ENCODE results near the gene CHST3.
"Not testable (repeated sequence)": the region's sequence is repeated elsewhere in the genome, so short reads cannot be mapped to it uniquely, and the experiment has no call there.

The CHST3 gene

DNA sequence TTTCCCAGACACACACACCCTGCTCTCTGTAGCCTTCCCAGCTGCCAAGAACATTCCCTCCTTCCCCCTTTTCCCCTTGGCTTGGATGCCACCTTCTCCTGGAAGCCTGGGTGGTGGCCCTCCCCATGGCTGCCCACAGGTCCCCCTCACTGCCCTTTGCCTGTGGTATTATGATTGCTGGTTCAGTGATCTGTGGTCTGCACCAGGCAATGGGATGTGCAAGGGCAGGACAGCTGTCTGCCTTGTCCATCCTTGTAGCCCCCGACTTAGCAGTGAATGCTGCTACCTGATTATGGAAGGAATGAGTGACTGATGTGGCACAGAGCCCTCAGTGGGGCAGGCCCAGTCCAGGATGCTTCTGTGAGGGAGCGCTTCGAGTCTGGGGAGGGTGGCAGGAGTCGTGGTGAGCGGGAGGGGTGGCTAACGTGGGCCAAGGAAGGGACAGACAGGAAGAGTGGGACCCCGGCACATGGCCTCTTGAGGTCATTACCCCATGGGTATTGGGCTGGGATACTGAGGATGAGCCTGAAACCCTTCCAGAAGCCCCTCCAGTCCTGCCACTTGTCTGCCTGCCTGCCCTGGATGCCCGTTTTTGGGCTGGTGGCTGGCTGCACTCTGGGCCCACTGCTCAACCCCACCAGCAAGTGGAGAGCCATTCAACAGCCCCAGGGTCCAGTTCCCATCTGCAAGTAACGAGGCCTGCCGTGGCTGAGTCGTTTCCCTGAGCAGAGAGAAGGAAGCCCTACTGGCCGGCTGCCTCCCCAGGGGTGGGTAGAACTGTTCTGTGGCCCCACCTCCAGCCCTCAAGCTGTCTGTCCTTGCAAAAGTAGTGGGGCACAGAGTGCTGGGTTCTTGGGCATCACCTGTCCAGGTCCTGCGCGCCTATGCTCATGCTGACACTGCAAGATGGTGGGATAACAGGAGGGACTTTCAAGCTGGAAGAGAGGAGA is 8.8 kb downstream of the CHST3 start:
- no peak overlapping the region for H3K4me3 ChIP-seq (ENCODE audit: control insufficient read depth, low read depth, low read length)
- TF ChIP-seq, protein P1, sequence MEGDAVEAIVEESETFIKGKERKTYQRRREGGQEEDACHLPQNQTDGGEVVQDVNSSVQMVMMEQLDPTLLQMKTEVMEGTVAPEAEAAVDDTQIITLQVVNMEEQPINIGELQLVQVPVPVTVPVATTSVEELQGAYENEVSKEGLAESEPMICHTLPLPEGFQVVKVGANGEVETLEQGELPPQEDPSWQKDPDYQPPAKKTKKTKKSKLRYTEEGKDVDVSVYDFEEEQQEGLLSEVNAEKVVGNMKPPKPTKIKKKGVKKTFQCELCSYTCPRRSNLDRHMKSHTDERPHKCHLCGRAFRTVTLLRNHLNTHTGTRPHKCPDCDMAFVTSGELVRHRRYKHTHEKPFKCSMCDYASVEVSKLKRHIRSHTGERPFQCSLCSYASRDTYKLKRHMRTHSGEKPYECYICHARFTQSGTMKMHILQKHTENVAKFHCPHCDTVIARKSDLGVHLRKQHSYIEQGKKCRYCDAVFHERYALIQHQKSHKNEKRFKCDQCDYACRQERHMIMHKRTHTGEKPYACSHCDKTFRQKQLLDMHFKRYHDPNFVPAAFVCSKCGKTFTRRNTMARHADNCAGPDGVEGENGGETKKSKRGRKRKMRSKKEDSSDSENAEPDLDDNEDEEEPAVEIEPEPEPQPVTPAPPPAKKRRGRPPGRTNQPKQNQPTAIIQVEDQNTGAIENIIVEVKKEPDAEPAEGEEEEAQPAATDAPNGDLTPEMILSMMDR (IDR thresholded peaks at IDR 0.05; ENCODE audit: control insufficient read depth, insufficient read depth, low read depth, low read length, missing control alignments) = no peak
- DNase-seq (ENCODE audit: low read depth) = no peak

DNA sequence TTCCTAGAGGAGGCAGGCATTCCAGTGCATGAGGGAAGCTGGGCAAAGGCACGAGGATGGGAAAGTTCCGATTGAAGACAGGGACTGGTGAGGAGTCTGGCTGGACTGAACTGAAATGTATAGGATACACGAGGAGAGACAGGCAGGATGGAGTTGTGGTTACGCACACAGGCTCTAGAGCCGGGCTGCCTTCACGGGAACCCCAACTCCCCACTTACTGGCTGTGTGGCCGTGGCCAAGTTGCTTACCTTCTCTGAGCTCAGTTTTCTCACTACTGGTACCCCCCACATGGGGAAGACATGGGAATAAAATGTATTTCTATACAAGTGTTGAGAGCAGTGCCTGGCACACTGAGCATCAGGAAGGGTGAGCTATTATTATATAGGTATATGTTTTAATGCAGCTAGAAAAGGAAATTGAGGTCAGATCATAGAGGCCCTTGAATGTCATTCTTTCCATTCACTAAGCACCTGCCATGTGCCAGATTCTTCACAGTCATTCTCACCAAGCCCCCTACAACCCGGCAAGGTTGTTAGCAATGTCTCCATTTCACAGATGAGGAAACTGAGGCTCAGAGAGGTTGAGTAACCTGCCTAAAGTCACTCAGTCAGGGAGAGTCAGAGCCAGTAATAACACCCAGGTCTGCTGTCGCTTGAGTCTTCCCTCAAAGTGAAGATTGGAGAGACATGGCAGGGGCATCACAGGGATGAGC is 9.7 kb downstream of the CHST3 start:
- no peak overlapping the region for H3K4me3 ChIP-seq (ENCODE audit: control insufficient read depth, low read depth, low read length)
- TF ChIP-seq, protein P1 (IDR thresholded peaks at IDR 0.05; ENCODE audit: control insufficient read depth, insufficient read depth, low read depth, low read length, missing control alignments) = no peak
- DNase-seq (ENCODE audit: low read depth) = no peak

DNA sequence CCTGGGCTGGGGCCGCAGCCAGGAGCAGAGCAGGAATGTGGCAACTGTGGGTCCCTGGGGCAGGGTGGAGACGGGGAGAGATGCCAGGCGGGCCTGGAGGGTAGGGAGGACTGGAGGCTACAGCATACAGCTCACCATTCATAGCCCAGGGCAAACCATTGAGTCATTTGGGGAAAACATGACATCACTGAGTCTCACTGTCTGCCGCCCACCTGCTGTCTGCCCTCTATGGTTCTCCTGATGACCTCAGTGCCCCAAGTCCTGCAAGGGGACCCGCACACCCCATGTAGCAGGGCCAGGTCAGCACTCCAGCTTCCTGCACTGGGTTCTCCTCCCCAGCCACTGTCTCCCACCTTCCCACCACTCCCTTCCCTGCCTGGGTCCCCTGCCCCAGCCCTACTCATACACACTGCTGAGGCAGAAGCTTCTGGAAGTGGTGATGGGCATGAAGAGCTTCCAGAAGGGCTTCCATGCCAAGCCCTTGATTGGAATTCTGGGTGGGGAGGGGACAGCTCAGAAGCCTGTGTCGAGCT is 10.4 kb downstream of the CHST3 start:
- no peak for DNase-seq (ENCODE audit: low read depth)
- H3K4me3 ChIP-seq (ENCODE audit: control insufficient read depth, low read depth, low read length) = no peak overlapping the region
- TF ChIP-seq, protein P1 (IDR thresholded peaks at IDR 0.05; ENCODE audit: control insufficient read depth, insufficient read depth, low read depth, low read length, missing control alignments) = no peak

DNA sequence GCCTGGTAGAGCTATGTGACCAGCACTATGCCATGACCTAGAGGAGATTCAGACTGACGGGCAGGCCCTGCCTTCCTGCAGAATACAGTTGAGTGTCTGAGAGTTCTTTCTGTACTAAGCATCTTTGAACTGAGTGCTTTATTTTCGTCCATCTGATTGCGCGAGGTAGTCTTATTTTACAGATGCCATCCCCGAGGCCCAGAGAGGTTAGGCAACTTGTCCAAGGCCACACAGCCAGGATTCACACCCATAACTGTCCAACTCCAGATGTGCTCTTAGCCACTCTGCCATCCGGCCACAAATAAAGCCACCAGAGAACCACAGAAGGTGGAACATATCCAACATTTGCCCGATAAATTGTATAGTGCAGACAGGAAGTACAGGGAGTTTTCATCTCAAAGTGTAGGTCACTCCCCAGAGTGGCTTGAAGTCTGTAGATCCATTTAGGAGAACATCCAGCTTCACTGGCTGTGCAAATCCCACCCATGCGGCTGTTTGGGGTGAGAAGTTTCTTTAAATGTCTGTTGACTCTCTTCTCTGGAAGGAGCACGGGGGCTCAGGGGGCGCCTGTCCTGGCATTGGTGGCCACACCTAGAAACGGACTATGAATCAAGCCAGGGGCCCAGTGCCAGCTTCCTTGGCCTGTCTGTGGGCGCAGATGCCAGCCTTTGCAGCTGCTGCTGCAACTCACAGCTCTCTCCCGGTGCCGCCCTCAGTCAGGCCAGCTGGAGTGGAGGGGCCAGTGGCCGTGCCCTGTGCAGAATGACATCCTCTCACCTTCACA is 11.1 kb downstream of the CHST3 start:
- DNase-seq (ENCODE audit: low read depth) = no peak
- no peak overlapping the region for H3K4me3 ChIP-seq (ENCODE audit: control insufficient read depth, low read depth, low read length)
- TF ChIP-seq, protein P1 (IDR thresholded peaks at IDR 0.05; ENCODE audit: control insufficient read depth, insufficient read depth, low read depth, low read length, missing control alignments) = no peak

DNA sequence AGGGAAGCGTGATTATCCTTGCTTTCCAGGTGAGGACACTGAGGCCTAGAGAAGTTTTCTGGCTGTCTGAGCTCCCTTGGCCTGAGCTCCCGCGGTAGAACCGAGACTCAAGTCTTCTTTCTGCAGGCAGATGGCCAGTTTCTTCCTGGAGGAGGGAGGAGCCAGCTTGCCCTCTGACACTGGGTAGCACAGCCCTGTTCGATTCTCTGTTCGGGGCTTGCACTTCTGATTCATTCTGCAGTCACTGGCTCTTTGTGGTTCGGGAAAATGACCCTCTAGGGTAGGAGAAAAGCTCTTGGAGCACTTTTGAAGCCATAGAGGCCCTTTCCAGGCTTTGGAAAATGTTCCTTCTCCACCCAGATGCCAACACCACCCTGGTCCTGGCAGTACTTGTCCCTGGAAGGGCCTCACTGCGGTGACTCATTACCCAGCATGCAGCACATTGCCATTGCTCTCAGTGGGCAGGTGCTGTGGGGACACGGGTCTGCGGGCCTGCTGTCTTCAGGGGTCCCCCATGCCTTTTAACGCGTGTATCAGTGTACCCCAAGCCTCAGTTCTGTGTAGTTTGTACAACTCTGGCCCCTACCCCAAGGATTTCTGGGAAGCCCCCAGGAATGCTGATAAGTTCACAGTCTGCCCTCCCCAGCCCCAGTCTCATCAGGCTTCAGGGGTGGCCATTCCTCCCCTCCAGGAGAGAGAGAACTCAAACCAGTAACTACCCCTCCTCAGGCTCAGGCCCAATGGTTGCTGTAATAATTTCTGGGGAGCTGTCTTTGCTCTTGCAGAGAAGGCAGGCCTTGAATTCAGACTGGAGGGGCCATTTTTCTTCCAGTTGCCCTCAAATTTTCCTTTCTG is 11.9 kb downstream of the CHST3 start:
- TF ChIP-seq, protein P1 (IDR thresholded peaks at IDR 0.05; ENCODE audit: control insufficient read depth, insufficient read depth, low read depth, low read length, missing control alignments) = no peak
- H3K4me3 ChIP-seq (ENCODE audit: control insufficient read depth, low read depth, low read length) = no peak overlapping the region
- no peak for DNase-seq (ENCODE audit: low read depth)

DNA sequence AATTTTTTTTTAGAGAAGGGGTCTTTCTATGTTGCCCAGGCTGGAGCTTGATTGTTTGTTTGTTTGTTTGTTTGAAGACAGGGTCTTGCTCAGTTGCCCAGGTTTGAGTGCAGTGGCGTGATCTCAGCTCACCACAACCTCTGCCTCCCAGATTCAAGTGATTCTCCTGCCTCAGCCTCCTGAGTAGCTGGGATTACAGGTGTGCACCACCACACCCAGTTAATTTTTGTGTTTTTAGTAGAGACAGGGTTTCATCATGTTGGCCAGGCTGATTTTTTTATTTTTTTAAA is 13.4 kb downstream of the CHST3 start:
- DNase-seq (ENCODE audit: low read depth); H3K4me3 ChIP-seq (ENCODE audit: control insufficient read depth, low read depth, low read length): not testable (repeated sequence)

Measured in AG09309 (cell line).